Neural progenitor cell (in vitro differentiated cells): Measurements from ENCODE around the gene CT45A3. TPM values are rescaled to one million over a fixed set of nuclear protein-coding genes. Genes with fewer than 3 reads are reported as not detected.

Source experiments
- small RNA-seq: library from RNA; depleted of rRNA; stranded (forward); fragments of <200 nt; gene quantifications from one replicate; pipeline ENCODE3, GENCODE V24; 2015
- total RNA-seq: library from RNA; depleted of rRNA; stranded (reverse); fragments of >200 nt; gene quantifications from 2 replicates; pipeline ENCODE4 v1.2.3, GENCODE V29; 2015; ENCODE audit warnings: low replicate concordance

The CT45A3 gene
- total RNA-seq, 1 donor from 2014 or later, result not detected

Small RNAs within 50 kb of the gene (small RNA-seq; reads per million reads assigned to genes)
- gene AC240442.1, result not detected

Other genes starting within 250 kb of the CT45A3 start
- gene INTS6L, start 247.5 kb downstream of the CT45A3 start, total RNA-seq, result 10.4 and 18.3 TPM in 2 replicates
- not detected in 2 replicates for gene CT45A1, start 54.6 kb downstream of the CT45A3 start, total RNA-seq
- gene CT45A5, start 17.3 kb upstream of the CT45A3 start, total RNA-seq, result not detected in 2 replicates
- not detected in 2 replicates for gene CT45A6, start 34.6 kb upstream of the CT45A3 start, total RNA-seq
- not detected in 2 replicates for gene CT45A2, start 51.8 kb upstream of the CT45A3 start, total RNA-seq
- gene CT45A7, start 69.1 kb upstream of the CT45A3 start, total RNA-seq, result not detected in 2 replicates
- not detected in 2 replicates for gene CT45A8, start 86.3 kb upstream of the CT45A3 start, total RNA-seq
- gene CT45A9, start 103.6 kb upstream of the CT45A3 start, total RNA-seq, result not detected in 2 replicates
- gene CT45A10, start 125.3 kb upstream of the CT45A3 start, total RNA-seq, result not detected in 2 replicates
- gene SAGE1, start 125.5 kb upstream of the CT45A3 start, total RNA-seq, result not detected in 2 replicates
- gene MMGT1, start 205.8 kb upstream of the CT45A3 start, total RNA-seq, result 22.1 and 26.0 TPM in 2 replicates
- 23.5 and 24.2 TPM in 2 replicates for gene SLC9A6, start 217.2 kb upstream of the CT45A3 start, total RNA-seq